Measurements from ENCODE around the gene OTUD5. TPM values are rescaled to one million over a fixed set of nuclear protein-coding genes. Genes with fewer than 3 reads are reported as not detected.

OTUD5 gene
- polyA plus RNA-seq, 3 donors, result 8.4 to 75.0 (median 12.4) TPM

GRCh38 chrX:48909703-48910294, 47.6 kb downstream of the OTUD5 start:
- WGBS (ENCODE audit: insufficient coverage), result 100% methylated on average over 1 of the region's 17 CpGs
- Mint-ChIP-seq H3K27ac (no peak overlapping the region), H3K4me1 (peaks cover 17% of the 10 kb centered on the region), H3K27me3 (ENCODE audit: low read depth in 3 of 3) (peaks cover 0 to 13% (median 0%) of the 10 kb centered on the region in 3 donors), H3K36me3 (peaks cover 20 to 32% of the 10 kb centered on the region in 2 donors), H3K4me3 (no peak overlapping the region), H3K9me3 (peaks cover 0 to 5% (median 1%) of the 10 kb centered on the region in 7 donors)
- Histone ChIP-seq H3K4me3 (replicated peaks in 1 of 3; ENCODE audit: low read depth in 2 of 3, low read length in 3 of 3) (no peak overlapping the region), H3K36me3 (replicated peaks in 1 of 2; ENCODE audit: control insufficient read depth in 1 of 2, insufficient read depth in 2 of 2, low read length in 2 of 2) (peaks cover 11 to 37% of the 10 kb centered on the region in 2 donors), H3K79me2 (ENCODE audit: insufficient read depth, low read length) (peaks cover 17% of the 10 kb centered on the region), H3K27ac (ENCODE audit: low read depth in 1 of 2, low read length in 2 of 2) (no peak overlapping the region), H3K9ac (ENCODE audit: insufficient read depth, low read length, poor library complexity, severe bottlenecking) (no peak overlapping the region), H2AFZ (ENCODE audit: insufficient read depth, low read depth, low read length, poor library complexity, severe bottlenecking) (no peak overlapping the region), H3K27me3 (ENCODE audit: control insufficient read depth in 2 of 2, insufficient read depth in 2 of 2, low read length in 2 of 2) (no peaks in the 10 kb centered on the region), H3K9me3 (replicated peaks in 1 of 2; ENCODE audit: control insufficient read depth in 1 of 2, insufficient read depth in 1 of 2, low read length in 2 of 2) (no peaks in the 10 kb centered on the region), H3K4me2 (replicated peaks; ENCODE audit: extremely low read depth, low read length, poor library complexity, severe bottlenecking) (no peak overlapping the region), H3K4me1 (ENCODE audit: control insufficient read depth in 1 of 2, insufficient read depth in 2 of 2, low read length in 2 of 2) (peaks cover 15 to 17% of the 10 kb centered on the region in 2 donors), H4K20me1 (ENCODE audit: insufficient read depth, low read length) (no peaks in the 10 kb centered on the region)
- TF ChIP-seq CTCF (IDR thresholded peaks at IDR 0.05), result no peak
- DNase-seq, result no peak
- intact Hi-C loops (cut with micrococcal nuclease), result loop anchor here (10.0 kb wide), 2 partner anchors 135 to 225 kb away; partner anchors contain the start of genes TFE3 (in 1 of the 2) and WAS (in 1 of the 2)

DNA sequence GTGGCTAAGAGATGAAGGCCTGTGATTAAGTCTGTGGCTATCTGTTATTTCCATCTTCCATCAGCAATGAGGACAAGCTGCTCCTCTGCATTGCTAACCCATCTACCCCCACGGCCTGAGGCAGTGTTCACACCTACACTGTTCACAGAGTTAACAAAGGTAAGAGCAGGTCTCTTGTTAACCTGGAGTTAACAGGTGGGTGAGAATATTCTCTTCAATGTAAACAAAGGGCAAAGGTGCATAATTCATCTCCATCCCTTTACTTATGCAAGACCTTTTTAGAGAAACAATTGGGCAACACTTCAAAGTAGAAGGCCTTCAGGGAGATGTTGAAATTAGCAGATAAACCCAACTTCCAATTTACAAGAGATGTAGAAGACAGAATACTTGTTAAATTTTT, 48.8 kb downstream of the OTUD5 start:
- Histone ChIP-seq H3K36me3 (replicated peaks in 1 of 2; ENCODE audit: control insufficient read depth in 1 of 2, insufficient read depth in 2 of 2, low read length in 2 of 2) (peaks cover 9 to 36% of the 10 kb centered on the region in 2 donors), H3K79me2 (ENCODE audit: insufficient read depth, low read length) (peaks cover 17% of the 10 kb centered on the region)
- WGBS (ENCODE audit: insufficient coverage), result no CpG with 5 or more reads among the region's 1 CpG

More for the DNA sequence above, 48.8 kb downstream of the OTUD5 start:
- H3K4me3 ChIP-seq (replicated peaks in 1 of 3; ENCODE audit: low read depth in 2 of 3, low read length in 3 of 3), result no peak overlapping the region
- peaks cover 0 to 8% (median 1%) of the 10 kb centered on the region in 7 donors for H3K9me3 Mint-ChIP-seq
- H4K20me1 ChIP-seq (ENCODE audit: insufficient read depth, low read length), result peaks cover under 1% of the 10 kb centered on the region
- no peak for TF ChIP-seq CTCF (IDR thresholded peaks at IDR 0.05)
- DNase-seq, result no peak
- no peak overlapping the region for H3K27ac Mint-ChIP-seq
- H3K27ac ChIP-seq (ENCODE audit: low read depth in 1 of 2, low read length in 2 of 2), result no peak overlapping the region
- no peaks in the 10 kb centered on the region for H3K27me3 ChIP-seq (ENCODE audit: control insufficient read depth in 2 of 2, insufficient read depth in 2 of 2, low read length in 2 of 2)
- H3K4me1 ChIP-seq (ENCODE audit: control insufficient read depth in 1 of 2, insufficient read depth in 2 of 2, low read length in 2 of 2), result peaks cover 15 to 17% of the 10 kb centered on the region in 2 donors
- peaks cover 17% of the 10 kb centered on the region for H3K4me1 Mint-ChIP-seq
- H3K9me3 ChIP-seq (replicated peaks in 1 of 2; ENCODE audit: control insufficient read depth in 1 of 2, insufficient read depth in 1 of 2, low read length in 2 of 2), result no peaks in the 10 kb centered on the region
- H3K27me3 Mint-ChIP-seq (ENCODE audit: low read depth in 3 of 3), result peaks cover 0 to 10% (median 0%) of the 10 kb centered on the region in 3 donors
- intact Hi-C loops (cut with micrococcal nuclease), result no loop called here
- H3K4me2 ChIP-seq (replicated peaks; ENCODE audit: extremely low read depth, low read length, poor library complexity, severe bottlenecking), result no peak overlapping the region
- H3K4me3 Mint-ChIP-seq, result no peak overlapping the region
- H3K36me3 Mint-ChIP-seq, result peaks cover 14 to 31% of the 10 kb centered on the region in 2 donors
- H3K9ac ChIP-seq (ENCODE audit: insufficient read depth, low read length, poor library complexity, severe bottlenecking), result no peak overlapping the region
- no peak overlapping the region for H2AFZ ChIP-seq (ENCODE audit: insufficient read depth, low read depth, low read length, poor library complexity, severe bottlenecking)

Data from CD14-positive monocyte (primary cell).